ENCODE measurements around the gene DCLK2. TPM values are rescaled to one million over a fixed set of nuclear protein-coding genes. Genes with fewer than 3 reads are reported as not detected.

Gene DCLK2
- polyA plus RNA-seq, 1 of the 3 experiments (the other 2 are of a cell fraction), result 10.1 TPM

DNA sequence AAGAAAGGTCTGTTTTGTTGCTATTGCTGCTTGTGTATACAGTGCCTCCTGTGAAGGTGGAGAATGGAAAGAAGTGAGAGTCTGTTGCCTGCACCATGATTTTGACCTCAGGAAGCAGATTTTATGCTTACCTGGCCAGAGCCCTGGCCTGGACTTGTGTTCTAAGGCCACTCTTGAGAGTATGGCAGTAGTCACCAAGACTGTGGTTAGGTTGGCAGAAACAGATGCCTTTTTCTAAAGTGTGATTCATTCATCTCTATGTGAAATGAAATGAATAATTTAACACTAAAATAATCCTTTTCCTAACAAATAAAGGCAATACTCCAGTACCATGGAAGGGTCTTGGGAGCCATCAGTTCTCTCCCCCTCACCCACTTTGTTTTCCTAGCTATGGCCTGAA is 161.8 kb downstream of the DCLK2 start:
- no peak overlapping the region for H3K9ac ChIP-seq
- H3K4me1 ChIP-seq (ENCODE audit: control insufficient read depth in 1 of 2, insufficient read depth in 2 of 2, low read depth in 1 of 2, low read length in 1 of 2), result peaks cover 26 to 38% of the 10 kb centered on the region in 2 experiments
- H3K9me3 ChIP-seq, result no peaks in the 10 kb centered on the region
- TF ChIP-seq RCOR1 (IDR thresholded peaks at IDR 0.05; ENCODE audit: low read length) (no peak), SMC3 (IDR thresholded peaks at IDR 0.05; ENCODE audit: low read depth, low read length) (no peak), RAD21 (IDR thresholded peaks at IDR 0.05; ENCODE audit: low read length) (no peak), GATA2 (CRISPR knock-in tag; IDR thresholded peaks at IDR 0.05) (no peak), TCF12 (IDR thresholded peaks at IDR 0.05) (no peak), NFIC (IDR thresholded peaks at IDR 0.05; ENCODE audit: borderline replicate concordance) (no peak), JUND (IDR thresholded peaks at IDR 0.05) (no peak), ELF1 (IDR thresholded peaks at IDR 0.05) (no peak), EP300 (IDR thresholded peaks at IDR 0.05; ENCODE audit: borderline replicate concordance in 1 of 2, low read depth in 1 of 2, low read length in 1 of 2) (no peak), RXRA (IDR thresholded peaks at IDR 0.05; ENCODE audit: borderline replicate concordance, low read depth) (no peak)
- TF ChIP-seq, protein P1, sequence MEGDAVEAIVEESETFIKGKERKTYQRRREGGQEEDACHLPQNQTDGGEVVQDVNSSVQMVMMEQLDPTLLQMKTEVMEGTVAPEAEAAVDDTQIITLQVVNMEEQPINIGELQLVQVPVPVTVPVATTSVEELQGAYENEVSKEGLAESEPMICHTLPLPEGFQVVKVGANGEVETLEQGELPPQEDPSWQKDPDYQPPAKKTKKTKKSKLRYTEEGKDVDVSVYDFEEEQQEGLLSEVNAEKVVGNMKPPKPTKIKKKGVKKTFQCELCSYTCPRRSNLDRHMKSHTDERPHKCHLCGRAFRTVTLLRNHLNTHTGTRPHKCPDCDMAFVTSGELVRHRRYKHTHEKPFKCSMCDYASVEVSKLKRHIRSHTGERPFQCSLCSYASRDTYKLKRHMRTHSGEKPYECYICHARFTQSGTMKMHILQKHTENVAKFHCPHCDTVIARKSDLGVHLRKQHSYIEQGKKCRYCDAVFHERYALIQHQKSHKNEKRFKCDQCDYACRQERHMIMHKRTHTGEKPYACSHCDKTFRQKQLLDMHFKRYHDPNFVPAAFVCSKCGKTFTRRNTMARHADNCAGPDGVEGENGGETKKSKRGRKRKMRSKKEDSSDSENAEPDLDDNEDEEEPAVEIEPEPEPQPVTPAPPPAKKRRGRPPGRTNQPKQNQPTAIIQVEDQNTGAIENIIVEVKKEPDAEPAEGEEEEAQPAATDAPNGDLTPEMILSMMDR (IDR thresholded peaks at IDR 0.05), result no peak
- TF ChIP-seq, protein P2, sequence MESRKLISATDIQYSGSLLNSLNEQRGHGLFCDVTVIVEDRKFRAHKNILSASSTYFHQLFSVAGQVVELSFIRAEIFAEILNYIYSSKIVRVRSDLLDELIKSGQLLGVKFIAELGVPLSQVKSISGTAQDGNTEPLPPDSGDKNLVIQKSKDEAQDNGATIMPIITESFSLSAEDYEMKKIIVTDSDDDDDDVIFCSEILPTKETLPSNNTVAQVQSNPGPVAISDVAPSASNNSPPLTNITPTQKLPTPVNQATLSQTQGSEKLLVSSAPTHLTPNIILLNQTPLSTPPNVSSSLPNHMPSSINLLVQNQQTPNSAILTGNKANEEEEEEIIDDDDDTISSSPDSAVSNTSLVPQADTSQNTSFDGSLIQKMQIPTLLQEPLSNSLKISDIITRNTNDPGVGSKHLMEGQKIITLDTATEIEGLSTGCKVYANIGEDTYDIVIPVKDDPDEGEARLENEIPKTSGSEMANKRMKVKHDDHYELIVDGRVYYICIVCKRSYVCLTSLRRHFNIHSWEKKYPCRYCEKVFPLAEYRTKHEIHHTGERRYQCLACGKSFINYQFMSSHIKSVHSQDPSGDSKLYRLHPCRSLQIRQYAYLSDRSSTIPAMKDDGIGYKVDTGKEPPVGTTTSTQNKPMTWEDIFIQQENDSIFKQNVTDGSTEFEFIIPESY (IDR thresholded peaks at IDR 0.05; ENCODE audit: borderline replicate concordance, low read depth), result no peak
- TF ChIP-seq, protein P3, sequence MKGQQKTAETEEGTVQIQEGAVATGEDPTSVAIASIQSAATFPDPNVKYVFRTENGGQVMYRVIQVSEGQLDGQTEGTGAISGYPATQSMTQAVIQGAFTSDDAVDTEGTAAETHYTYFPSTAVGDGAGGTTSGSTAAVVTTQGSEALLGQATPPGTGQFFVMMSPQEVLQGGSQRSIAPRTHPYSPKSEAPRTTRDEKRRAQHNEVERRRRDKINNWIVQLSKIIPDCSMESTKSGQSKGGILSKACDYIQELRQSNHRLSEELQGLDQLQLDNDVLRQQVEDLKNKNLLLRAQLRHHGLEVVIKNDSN (IDR thresholded peaks at IDR 0.05; ENCODE audit: borderline replicate concordance, low read depth), result no peak
- no peaks in the 10 kb centered on the region for H3K79me2 ChIP-seq (ENCODE audit: insufficient read depth)
- ChIA-PET CTCF (interaction anchor here (1.2 to 1.4 kb wide), 2 partner anchors 9 to 161 kb away, joined by 4 to 5 read pairs; partner anchors contain the start of gene DCLK2), POLR2A (no interaction called here)
- H3K36me3 ChIP-seq (replicated peaks in 1 of 2; ENCODE audit: control insufficient read depth in 1 of 2, insufficient read depth in 2 of 2, low read length in 1 of 2), result peaks cover 27 to 31% of the 10 kb centered on the region in 2 experiments
- H3K27me3 ChIP-seq (ENCODE audit: insufficient read depth), result no peaks in the 10 kb centered on the region
- no peak overlapping the region for H3K4me3 ChIP-seq (ENCODE audit: low read depth in 2 of 2, low read length in 1 of 2)
- no peak overlapping the region for H3K27ac ChIP-seq (ENCODE audit: low read depth in 2 of 2, low read length in 1 of 2)
- no peak for DNase-seq
- no peak overlapping the region for H3K4me2 ChIP-seq
- no peaks in the 10 kb centered on the region for H4K20me1 ChIP-seq (ENCODE audit: insufficient read depth)
- peaks cover 50% of the 10 kb centered on the region for H3F3A ChIP-seq (replicated peaks; ENCODE audit: insufficient read depth)
- no peaks in the 10 kb centered on the region for H3K9me2 ChIP-seq
- H2AFZ ChIP-seq (ENCODE audit: low read depth), result no peak overlapping the region

All from SK-N-SH (cell line).